Measurements from ENCODE around the gene IL17D. TPM values are rescaled to one million over a fixed set of nuclear protein-coding genes. Genes with fewer than 3 reads are reported as not detected.

IL17D gene
- total and polyA plus RNA-seq, 2 donors (not counting 3 experiments of a cell fraction or from before 2014, with no cell fraction given): 4.0 to 6.1 TPM

DNA sequence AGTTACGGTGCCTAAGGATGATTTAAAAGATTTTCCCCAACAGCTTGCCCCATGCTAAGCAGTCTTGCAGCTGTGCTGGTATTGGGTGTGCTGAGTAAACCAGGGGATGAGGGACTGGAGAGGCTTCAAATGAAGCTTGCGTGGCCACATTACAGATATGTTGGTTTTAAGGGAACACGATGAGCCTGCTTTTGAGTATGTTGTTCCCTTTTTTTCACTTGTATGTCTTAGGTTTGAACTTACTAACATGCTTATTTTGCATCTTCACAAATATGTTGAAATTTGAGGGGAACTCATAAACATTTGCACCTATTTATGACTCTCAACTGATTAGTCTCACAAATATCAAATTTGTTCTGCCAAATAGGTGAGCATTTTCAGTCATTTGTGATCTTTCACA, 2.0 kb upstream of the IL17D start:
- no peak overlapping the region for H3K4me3 ChIP-seq (replicated peaks in 1 of 3; ENCODE audit: insufficient read depth in 1 of 3, low read depth in 1 of 3, low read length in 3 of 3)
- DNase-seq (ENCODE audit: low read depth, low spot score): no peak
- H3K9me1 ChIP-seq (replicated peaks; ENCODE audit: control insufficient read depth, extremely low read depth, insufficient read depth, low read length): no peaks in the 10 kb centered on the region
- H3K4me2 ChIP-seq (ENCODE audit: insufficient read depth, low read length): no peak overlapping the region
- POLR2A ChIA-PET: interaction anchor here (0.9 kb wide), 1 partner anchor 134 kb away, joined by 5 read pairs; no protein-coding TSS in a partner anchor
- FAIRE-seq: no peak
- no peak overlapping the region for H3K9ac ChIP-seq (replicated peaks; ENCODE audit: extremely low read depth, insufficient read depth, low read length)
- H3K9me3 ChIP-seq (replicated peaks; ENCODE audit: control insufficient read depth, insufficient read depth, low read length): no peaks in the 10 kb centered on the region
- no peak overlapping the region for H2AFZ ChIP-seq (ENCODE audit: low read depth, low read length)
- no peaks in the 10 kb centered on the region for H3K27me3 ChIP-seq (ENCODE audit: control insufficient read depth in 2 of 2, insufficient read depth in 2 of 2, low read length in 2 of 2)
- H3K27ac ChIP-seq (ENCODE audit: insufficient read depth, low read depth, low read length): no peak overlapping the region
- BruUV-seq (replicated peaks): no TSS peak
- TF ChIP-seq GATA2 (IDR thresholded peaks at IDR 0.05; ENCODE audit: insufficient read depth, insufficient read length, low read depth, low read length) (no peak), FOS (IDR thresholded peaks at IDR 0.05; ENCODE audit: borderline replicate concordance, insufficient read depth, low read length) (no peak), POLR2AphosphoS5 (IDR thresholded peaks at IDR 0.05; ENCODE audit: insufficient read depth, low read depth, low read length) (no peak), POLR2A (IDR thresholded peaks at IDR 0.05; ENCODE audit: low read depth, low read length) (no peak), EZH2 (IDR thresholded peaks at IDR 0.05; ENCODE audit: borderline replicate concordance, low read depth, low read length, severe bottlenecking) (no peak), JUN (IDR thresholded peaks at IDR 0.05; ENCODE audit: borderline replicate concordance, insufficient read depth, insufficient read length, low read depth) (no peak)
- TF ChIP-seq, protein P1, sequence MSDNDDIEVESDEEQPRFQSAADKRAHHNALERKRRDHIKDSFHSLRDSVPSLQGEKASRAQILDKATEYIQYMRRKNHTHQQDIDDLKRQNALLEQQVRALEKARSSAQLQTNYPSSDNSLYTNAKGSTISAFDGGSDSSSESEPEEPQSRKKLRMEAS (IDR thresholded peaks at IDR 0.05; ENCODE audit: insufficient read depth, insufficient read length): no peak
- CTCF ChIA-PET: interaction anchor here (0.8 kb wide), 1 partner anchor 209 kb away, joined by 3 read pairs; no protein-coding TSS in a partner anchor
- no peaks in the 10 kb centered on the region for H3K36me3 ChIP-seq (ENCODE audit: control insufficient read depth in 2 of 2, extremely low read depth in 1 of 2, insufficient read depth in 2 of 2, low read length in 2 of 2)
- H3K79me2 ChIP-seq (ENCODE audit: control insufficient read depth, insufficient read depth, low read length): no peaks in the 10 kb centered on the region
- H4K20me1 ChIP-seq (replicated peaks; ENCODE audit: control insufficient read depth, extremely low read depth, insufficient read depth, low read length): no peaks in the 10 kb centered on the region
- H3K4me1 ChIP-seq (ENCODE audit: control insufficient read depth, extremely low read depth, insufficient read depth, low read length): peaks cover 8% of the 10 kb centered on the region
- dilution Hi-C loops (cut with MboI; ENCODE audit: extremely low pct_ligation_motif_present, low sequenced_read_pairs) (no loop called here), intact Hi-C loops (cut with micrococcal nuclease) (loop anchor here (10.0 kb wide), 1 partner anchor 177 kb away; the partner anchor contains the start of gene CRYL1)

DNA sequence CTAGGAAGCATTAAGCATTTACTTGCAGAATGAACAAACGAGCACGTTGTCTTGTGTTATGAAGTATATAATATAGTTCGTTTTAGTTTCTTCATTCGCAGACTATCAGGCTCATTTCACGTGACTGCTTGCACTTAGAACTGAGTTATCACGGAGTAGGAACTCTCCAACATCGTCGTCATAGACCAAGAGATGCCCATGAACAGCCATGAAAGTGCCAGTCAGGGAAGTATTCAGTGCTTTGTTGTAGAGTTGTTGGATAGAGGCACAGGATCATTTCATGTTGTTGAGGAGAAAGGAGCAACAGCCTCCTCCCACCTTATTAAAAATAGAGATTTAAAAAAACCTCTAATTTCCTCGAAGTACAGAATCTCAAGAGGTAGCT, 977 bp upstream of the IL17D start:
- DNase-seq (ENCODE audit: low read depth, low spot score): peak; percentile 28
- no peaks in the 10 kb centered on the region for H4K20me1 ChIP-seq (replicated peaks; ENCODE audit: control insufficient read depth, extremely low read depth, insufficient read depth, low read length)
- intact Hi-C loops (cut with micrococcal nuclease): loop anchor here (2.0 to 10.0 kb wide), 2 partner anchors 136 to 178 kb away; partner anchors contain the start of genes CRYL1 and IFT88
- H3K9me3 ChIP-seq (replicated peaks; ENCODE audit: control insufficient read depth, insufficient read depth, low read length): no peaks in the 10 kb centered on the region
- CTCF ChIA-PET: interaction anchor here (1.1 to 3.9 kb wide), 6 partner anchors 134 to 222 kb away, joined by 3 to 25 read pairs (median 13); no protein-coding TSS in a partner anchor
- dilution Hi-C loops (cut with MboI; ENCODE audit: extremely low pct_ligation_motif_present, low sequenced_read_pairs): no loop called here
- H3K36me3 ChIP-seq (ENCODE audit: control insufficient read depth in 2 of 2, extremely low read depth in 1 of 2, insufficient read depth in 2 of 2, low read length in 2 of 2): no peaks in the 10 kb centered on the region
- peak; percentile 54 for FAIRE-seq
- no TSS peak for BruUV-seq (replicated peaks)
- H2AFZ ChIP-seq (ENCODE audit: low read depth, low read length): no peak overlapping the region
- peaks cover 8% of the 10 kb centered on the region for H3K4me1 ChIP-seq (ENCODE audit: control insufficient read depth, extremely low read depth, insufficient read depth, low read length)
- TF ChIP-seq GATA2 (IDR thresholded peaks at IDR 0.05; ENCODE audit: insufficient read depth, insufficient read length, low read depth, low read length): no peak
- no peak for TF ChIP-seq MYC (IDR thresholded peaks at IDR 0.05; ENCODE audit: low read depth, low read length)
- TF ChIP-seq, protein P2, sequence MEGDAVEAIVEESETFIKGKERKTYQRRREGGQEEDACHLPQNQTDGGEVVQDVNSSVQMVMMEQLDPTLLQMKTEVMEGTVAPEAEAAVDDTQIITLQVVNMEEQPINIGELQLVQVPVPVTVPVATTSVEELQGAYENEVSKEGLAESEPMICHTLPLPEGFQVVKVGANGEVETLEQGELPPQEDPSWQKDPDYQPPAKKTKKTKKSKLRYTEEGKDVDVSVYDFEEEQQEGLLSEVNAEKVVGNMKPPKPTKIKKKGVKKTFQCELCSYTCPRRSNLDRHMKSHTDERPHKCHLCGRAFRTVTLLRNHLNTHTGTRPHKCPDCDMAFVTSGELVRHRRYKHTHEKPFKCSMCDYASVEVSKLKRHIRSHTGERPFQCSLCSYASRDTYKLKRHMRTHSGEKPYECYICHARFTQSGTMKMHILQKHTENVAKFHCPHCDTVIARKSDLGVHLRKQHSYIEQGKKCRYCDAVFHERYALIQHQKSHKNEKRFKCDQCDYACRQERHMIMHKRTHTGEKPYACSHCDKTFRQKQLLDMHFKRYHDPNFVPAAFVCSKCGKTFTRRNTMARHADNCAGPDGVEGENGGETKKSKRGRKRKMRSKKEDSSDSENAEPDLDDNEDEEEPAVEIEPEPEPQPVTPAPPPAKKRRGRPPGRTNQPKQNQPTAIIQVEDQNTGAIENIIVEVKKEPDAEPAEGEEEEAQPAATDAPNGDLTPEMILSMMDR (IDR thresholded peaks at IDR 0.05; ENCODE audit: extremely low read depth in 1 of 2, insufficient read depth in 1 of 2, low read depth in 1 of 2, low read length in 2 of 2): no peak
- TF ChIP-seq JUN (IDR thresholded peaks at IDR 0.05; ENCODE audit: borderline replicate concordance, insufficient read depth, insufficient read length, low read depth): no peak
- no peak for TF ChIP-seq POLR2A (IDR thresholded peaks at IDR 0.05; ENCODE audit: low read depth, low read length)
- TF ChIP-seq, protein P1 (IDR thresholded peaks at IDR 0.05; ENCODE audit: insufficient read depth, insufficient read length): no peak
- no peak for TF ChIP-seq EZH2 (IDR thresholded peaks at IDR 0.05; ENCODE audit: borderline replicate concordance, low read depth, low read length, severe bottlenecking)
- TF ChIP-seq FOS (IDR thresholded peaks at IDR 0.05; ENCODE audit: borderline replicate concordance, insufficient read depth, low read length): no peak
- no peak for TF ChIP-seq POLR2AphosphoS5 (IDR thresholded peaks at IDR 0.05; ENCODE audit: insufficient read depth, low read depth, low read length)
- POLR2A ChIA-PET: no interaction called here
- H3K4me3 ChIP-seq (replicated peaks in 1 of 3; ENCODE audit: insufficient read depth in 1 of 3, low read depth in 1 of 3, low read length in 3 of 3): peak overlapping the region; percentile 48 to 64 (median 52)
- H3K79me2 ChIP-seq (ENCODE audit: control insufficient read depth, insufficient read depth, low read length): no peaks in the 10 kb centered on the region
- peak overlapping the region; percentile 75 for H3K4me2 ChIP-seq (ENCODE audit: insufficient read depth, low read length)
- no peaks in the 10 kb centered on the region for H3K9me1 ChIP-seq (replicated peaks; ENCODE audit: control insufficient read depth, extremely low read depth, insufficient read depth, low read length)
- H3K27ac ChIP-seq (ENCODE audit: insufficient read depth, low read depth, low read length): no peak overlapping the region
- no peaks in the 10 kb centered on the region for H3K27me3 ChIP-seq (ENCODE audit: control insufficient read depth in 2 of 2, insufficient read depth in 2 of 2, low read length in 2 of 2)
- H3K9ac ChIP-seq (replicated peaks; ENCODE audit: extremely low read depth, insufficient read depth, low read length): peak overlapping the region; percentile 58
